Osteocyte (in vitro differentiated cells): ENCODE results near the gene MYRF. TPM values are rescaled to one million over a fixed set of nuclear protein-coding genes. Genes with fewer than 3 reads are reported as not detected.

Experiments used
- DNase-seq: peaks from one replicate; pipeline ENCODE4 v3.0.0; 2021; ENCODE audit warnings: mixed read lengths; ENCODE audit not compliant: unreplicated experiment; ENCODE audit errors: extremely low spot score
- H3K27ac Mint-ChIP-seq: one replicate; pipeline ENCODE4 v1.8.0; 2021; ENCODE audit warnings: mild to moderate bottlenecking, mixed read lengths; ENCODE audit not compliant: unreplicated experiment
- H3K27me3 Mint-ChIP-seq: one replicate; pipeline ENCODE4 v1.8.0; 2021; ENCODE audit warnings: mixed read lengths; ENCODE audit not compliant: unreplicated experiment
- H3K36me3 Mint-ChIP-seq: one replicate; pipeline ENCODE4 v1.8.0; 2021; ENCODE audit warnings: mixed read lengths; ENCODE audit not compliant: unreplicated experiment
- H3K4me1 Mint-ChIP-seq: one replicate; pipeline ENCODE4 v1.8.0; 2021; ENCODE audit warnings: mixed read lengths; ENCODE audit not compliant: unreplicated experiment
- H3K4me3 Mint-ChIP-seq: one replicate; pipeline ENCODE4 v1.8.0; 2021; ENCODE audit warnings: mild to moderate bottlenecking, moderate library complexity, mixed read lengths; ENCODE audit not compliant: unreplicated experiment
- H3K9me3 Mint-ChIP-seq: one replicate; pipeline ENCODE4 v1.8.0; 2021; ENCODE audit warnings: mixed read lengths; ENCODE audit not compliant: unreplicated experiment
- total RNA-seq: library from RNA; stranded (reverse); gene quantifications from 2 replicates; pipeline ENCODE4 v1.2.1, GENCODE V29; 2021
- TF ChIP-seq, protein P1 (sequence below): fragments of 200-600 bp; sonication (generic); IDR thresholded peaks from 2 replicates; pipeline ENCODE4 v1.5.0; 2021; ENCODE audit warnings: antibody characterized with exemption, mild to moderate bottlenecking, moderate library complexity

The MYRF gene
- total RNA-seq, 1 donor from 2014 or later: 0.43 TPM

- H3K36me3 Mint-ChIP-seq: peaks cover 4% of the 10 kb centered on the region
These were observed 62.7 kb downstream of the MYRF start for GRCh38 chr11:61814958-61815789.

GRCh38 chr11:61815790-61816735 lies 63.6 kb downstream of the MYRF start:
- TF ChIP-seq, protein P1, sequence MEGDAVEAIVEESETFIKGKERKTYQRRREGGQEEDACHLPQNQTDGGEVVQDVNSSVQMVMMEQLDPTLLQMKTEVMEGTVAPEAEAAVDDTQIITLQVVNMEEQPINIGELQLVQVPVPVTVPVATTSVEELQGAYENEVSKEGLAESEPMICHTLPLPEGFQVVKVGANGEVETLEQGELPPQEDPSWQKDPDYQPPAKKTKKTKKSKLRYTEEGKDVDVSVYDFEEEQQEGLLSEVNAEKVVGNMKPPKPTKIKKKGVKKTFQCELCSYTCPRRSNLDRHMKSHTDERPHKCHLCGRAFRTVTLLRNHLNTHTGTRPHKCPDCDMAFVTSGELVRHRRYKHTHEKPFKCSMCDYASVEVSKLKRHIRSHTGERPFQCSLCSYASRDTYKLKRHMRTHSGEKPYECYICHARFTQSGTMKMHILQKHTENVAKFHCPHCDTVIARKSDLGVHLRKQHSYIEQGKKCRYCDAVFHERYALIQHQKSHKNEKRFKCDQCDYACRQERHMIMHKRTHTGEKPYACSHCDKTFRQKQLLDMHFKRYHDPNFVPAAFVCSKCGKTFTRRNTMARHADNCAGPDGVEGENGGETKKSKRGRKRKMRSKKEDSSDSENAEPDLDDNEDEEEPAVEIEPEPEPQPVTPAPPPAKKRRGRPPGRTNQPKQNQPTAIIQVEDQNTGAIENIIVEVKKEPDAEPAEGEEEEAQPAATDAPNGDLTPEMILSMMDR: no peak
- no peaks in the 10 kb centered on the region for H3K9me3 Mint-ChIP-seq
- H3K4me3 Mint-ChIP-seq: peak overlapping the region; percentile 96
- peaks cover 4% of the 10 kb centered on the region for H3K36me3 Mint-ChIP-seq
- no peaks in the 10 kb centered on the region for H3K27me3 Mint-ChIP-seq
- DNase-seq: no peak
- peaks cover 21% of the 10 kb centered on the region for H3K4me1 Mint-ChIP-seq
- H3K27ac Mint-ChIP-seq: peak overlapping the region; percentile 99

More at GRCh38 chr11:61814958-61815789, 62.7 kb downstream of the MYRF start:
- TF ChIP-seq, protein P1: no peak
- peak; percentile 98 for DNase-seq
- Mint-ChIP-seq H3K9me3 (no peaks in the 10 kb centered on the region), H3K27ac (peak overlapping the region; percentile 99), H3K4me1 (peaks cover 21% of the 10 kb centered on the region), H3K4me3 (peak overlapping the region; percentile 96), H3K27me3 (no peaks in the 10 kb centered on the region)

DNA sequence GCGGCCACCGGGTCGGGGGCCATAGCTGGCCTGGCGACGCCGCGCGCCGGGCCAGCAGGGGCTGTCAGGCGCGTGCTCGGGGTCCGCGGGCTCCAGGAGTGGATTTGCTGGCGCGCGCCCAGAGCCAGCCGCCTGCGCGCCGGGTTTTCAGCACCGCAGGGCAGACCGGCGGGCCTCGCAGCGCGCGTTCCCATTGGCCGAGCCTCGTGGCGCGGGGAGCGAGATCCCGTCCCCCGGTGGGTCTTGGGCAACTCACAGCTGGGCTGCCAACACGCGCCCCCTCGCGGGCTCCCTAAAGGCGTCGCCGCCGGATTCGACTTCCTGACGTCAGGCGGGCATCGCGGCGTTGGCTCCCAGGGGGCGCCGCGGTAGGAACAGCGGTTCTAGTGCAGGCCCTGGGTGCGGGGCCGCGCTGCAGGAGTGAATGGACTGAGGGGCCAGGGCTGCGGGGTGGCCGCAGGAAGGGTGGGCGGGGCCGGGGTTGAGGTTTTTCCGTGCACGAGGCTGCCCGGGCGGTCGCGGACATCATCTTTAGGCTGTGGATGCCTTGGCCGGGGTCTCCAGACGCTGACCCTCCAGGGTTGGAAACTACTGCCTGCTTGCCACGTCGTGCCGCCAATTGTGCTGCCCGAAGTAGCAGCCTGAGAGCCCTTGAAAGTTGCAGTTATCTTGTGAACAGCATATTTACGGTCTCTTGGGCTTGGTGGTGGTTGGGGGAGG lies 64.5 kb downstream of the MYRF start, which contains the start of gene FADS1:
Gene FADS1 (minus strand): TSS at position 268 of the 720 bp plus-strand sequence. CDS start 74 bp downstream, at position 194.
- peak; percentile 98 for DNase-seq
- Mint-ChIP-seq H3K4me3 (peak within 1 kb of the TSS; percentile 96), H3K27me3 (no peaks in the 10 kb centered on the region), H3K9me3 (no peaks in the 10 kb centered on the region), H3K4me1 (peaks cover 21% of the 10 kb centered on the region), H3K27ac (peak within 1 kb of the TSS; percentile 99), H3K36me3 (peaks cover 4% of the 10 kb centered on the region)
- TF ChIP-seq, protein P1: peak; percentile 70

GRCh38 chr11:61817471-61818202 lies 65.2 kb downstream of the MYRF start:
- TF ChIP-seq, protein P1: no peak
- Mint-ChIP-seq H3K27ac (peak overlapping the region; percentile 87), H3K4me1 (peaks cover 21% of the 10 kb centered on the region), H3K4me3 (peak overlapping the region; percentile 96), H3K27me3 (no peaks in the 10 kb centered on the region), H3K9me3 (no peaks in the 10 kb centered on the region), H3K36me3 (no peaks in the 10 kb centered on the region)
- no peak for DNase-seq
